ENCODE data around the gene CLCA1.

The CLCA1 gene

DNA sequence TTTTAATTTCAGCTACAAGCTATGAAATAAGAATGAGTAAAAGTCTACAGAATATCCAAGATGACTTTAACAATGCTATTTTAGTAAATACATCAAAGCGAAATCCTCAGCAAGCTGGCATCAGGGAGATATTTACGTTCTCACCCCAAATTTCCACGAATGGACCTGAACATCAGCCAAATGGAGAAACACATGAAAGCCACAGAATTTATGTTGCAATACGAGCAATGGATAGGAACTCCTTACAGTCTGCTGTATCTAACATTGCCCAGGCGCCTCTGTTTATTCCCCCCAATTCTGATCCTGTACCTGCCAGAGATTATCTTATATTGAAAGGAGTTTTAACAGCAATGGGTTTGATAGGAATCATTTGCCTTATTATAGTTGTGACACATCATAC is 13.7 kb upstream of the CLCA1 start:
- Histone ChIP-seq H3K4me3 (ENCODE audit: insufficient read depth, low read depth, low read length, poor library complexity, severe bottlenecking) (no peak overlapping the region), H3K9me3 (ENCODE audit: control insufficient read depth, low read length) (no peaks in the 10 kb centered on the region), H3K36me3 (ENCODE audit: control insufficient read depth, insufficient read depth, low read length) (no peaks in the 10 kb centered on the region), H3K27me3 (replicated peaks; ENCODE audit: control insufficient read depth, insufficient read depth, low read length, poor library complexity, severe bottlenecking) (no peaks in the 10 kb centered on the region), H3K27ac (ENCODE audit: insufficient read depth, low read length, poor library complexity, severe bottlenecking) (no peak overlapping the region), H3K4me1 (ENCODE audit: control insufficient read depth, insufficient read depth, low read length, poor library complexity, severe bottlenecking) (no peaks in the 10 kb centered on the region)
- no peak for DNase-seq

DNA sequence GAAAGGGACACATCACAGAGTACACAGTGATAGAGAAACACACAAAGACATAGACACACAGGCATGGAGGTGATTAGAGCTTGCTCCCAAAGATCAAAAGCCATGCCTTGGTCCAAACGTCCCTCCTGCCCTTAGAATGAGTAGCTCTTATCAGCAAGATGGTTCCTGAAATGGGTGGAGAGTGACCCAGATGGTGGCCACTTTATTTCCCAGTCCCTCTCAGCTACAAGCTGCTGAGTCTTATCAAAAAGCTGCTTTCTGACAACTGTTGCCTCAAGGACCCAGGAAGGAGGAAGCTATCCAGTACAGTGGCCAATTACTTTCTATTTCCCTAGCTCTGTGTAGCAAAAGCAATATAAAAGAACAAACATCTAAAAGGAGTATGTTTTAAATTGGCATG is 7.7 kb upstream of the CLCA1 start:
- no peak for DNase-seq
- no peaks in the 10 kb centered on the region for H3K4me1 ChIP-seq (ENCODE audit: control insufficient read depth, insufficient read depth, low read length, poor library complexity, severe bottlenecking)
- H3K36me3 ChIP-seq (ENCODE audit: control insufficient read depth, insufficient read depth, low read length), result no peaks in the 10 kb centered on the region
- H3K4me3 ChIP-seq (ENCODE audit: insufficient read depth, low read depth, low read length, poor library complexity, severe bottlenecking), result no peak overlapping the region
- no peaks in the 10 kb centered on the region for H3K27me3 ChIP-seq (replicated peaks; ENCODE audit: control insufficient read depth, insufficient read depth, low read length, poor library complexity, severe bottlenecking)
- H3K9me3 ChIP-seq (ENCODE audit: control insufficient read depth, low read length), result no peaks in the 10 kb centered on the region
- no peak overlapping the region for H3K27ac ChIP-seq (ENCODE audit: insufficient read depth, low read length, poor library complexity, severe bottlenecking)

DNA sequence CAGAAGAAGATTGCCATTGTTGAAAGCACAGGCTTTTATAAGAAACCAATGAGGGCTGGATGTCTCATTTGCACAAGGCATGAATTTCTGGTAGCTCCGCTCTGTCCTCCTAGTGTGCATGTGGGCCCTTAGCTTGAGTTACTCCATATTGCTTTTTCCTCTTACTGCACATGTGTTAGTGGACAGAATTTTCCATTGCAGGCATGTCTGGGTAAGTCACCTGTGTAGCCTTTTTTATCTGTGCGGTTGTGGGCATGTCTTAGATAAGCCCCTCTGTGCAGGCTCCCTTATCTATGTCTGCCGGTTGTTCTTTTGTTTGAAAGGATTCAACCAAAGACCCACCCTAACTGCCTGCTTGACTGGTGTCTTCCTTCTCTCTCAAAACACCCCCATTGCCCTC is 7.2 kb upstream of the CLCA1 start:
- H3K9me3 ChIP-seq (ENCODE audit: control insufficient read depth, low read length), result no peaks in the 10 kb centered on the region
- H3K27ac ChIP-seq (ENCODE audit: insufficient read depth, low read length, poor library complexity, severe bottlenecking), result no peak overlapping the region
- H3K36me3 ChIP-seq (ENCODE audit: control insufficient read depth, insufficient read depth, low read length), result no peaks in the 10 kb centered on the region
- H3K27me3 ChIP-seq (replicated peaks; ENCODE audit: control insufficient read depth, insufficient read depth, low read length, poor library complexity, severe bottlenecking), result no peaks in the 10 kb centered on the region
- no peak overlapping the region for H3K4me3 ChIP-seq (ENCODE audit: insufficient read depth, low read depth, low read length, poor library complexity, severe bottlenecking)
- no peak for DNase-seq
- no peaks in the 10 kb centered on the region for H3K4me1 ChIP-seq (ENCODE audit: control insufficient read depth, insufficient read depth, low read length, poor library complexity, severe bottlenecking)

DNA sequence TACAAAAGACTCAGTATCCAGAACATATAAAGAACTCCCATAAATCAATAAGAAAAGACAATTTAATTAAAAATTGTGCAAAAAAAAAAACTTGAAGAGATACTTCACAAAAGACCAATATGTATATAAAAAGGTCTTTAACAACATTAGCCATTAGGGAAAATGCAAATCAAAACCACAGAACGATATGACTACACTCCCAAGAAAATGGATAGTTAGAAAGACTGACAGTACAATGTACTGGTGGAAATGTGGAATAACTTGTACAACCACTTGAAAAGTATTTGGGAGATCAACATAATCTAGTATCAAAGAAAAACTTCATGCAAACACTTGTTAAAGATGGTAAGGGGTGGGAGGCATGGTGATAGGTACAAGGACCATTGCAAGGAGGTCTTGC is 3.9 kb upstream of the CLCA1 start:
- Histone ChIP-seq H3K4me1 (ENCODE audit: control insufficient read depth, insufficient read depth, low read length, poor library complexity, severe bottlenecking) (no peaks in the 10 kb centered on the region), H3K9me3 (ENCODE audit: control insufficient read depth, low read length) (no peaks in the 10 kb centered on the region), H3K27ac (ENCODE audit: insufficient read depth, low read length, poor library complexity, severe bottlenecking) (no peak overlapping the region), H3K36me3 (ENCODE audit: control insufficient read depth, insufficient read depth, low read length) (no peaks in the 10 kb centered on the region), H3K27me3 (replicated peaks; ENCODE audit: control insufficient read depth, insufficient read depth, low read length, poor library complexity, severe bottlenecking) (no peaks in the 10 kb centered on the region), H3K4me3 (ENCODE audit: insufficient read depth, low read depth, low read length, poor library complexity, severe bottlenecking) (no peak overlapping the region)
- no peak for DNase-seq

DNA sequence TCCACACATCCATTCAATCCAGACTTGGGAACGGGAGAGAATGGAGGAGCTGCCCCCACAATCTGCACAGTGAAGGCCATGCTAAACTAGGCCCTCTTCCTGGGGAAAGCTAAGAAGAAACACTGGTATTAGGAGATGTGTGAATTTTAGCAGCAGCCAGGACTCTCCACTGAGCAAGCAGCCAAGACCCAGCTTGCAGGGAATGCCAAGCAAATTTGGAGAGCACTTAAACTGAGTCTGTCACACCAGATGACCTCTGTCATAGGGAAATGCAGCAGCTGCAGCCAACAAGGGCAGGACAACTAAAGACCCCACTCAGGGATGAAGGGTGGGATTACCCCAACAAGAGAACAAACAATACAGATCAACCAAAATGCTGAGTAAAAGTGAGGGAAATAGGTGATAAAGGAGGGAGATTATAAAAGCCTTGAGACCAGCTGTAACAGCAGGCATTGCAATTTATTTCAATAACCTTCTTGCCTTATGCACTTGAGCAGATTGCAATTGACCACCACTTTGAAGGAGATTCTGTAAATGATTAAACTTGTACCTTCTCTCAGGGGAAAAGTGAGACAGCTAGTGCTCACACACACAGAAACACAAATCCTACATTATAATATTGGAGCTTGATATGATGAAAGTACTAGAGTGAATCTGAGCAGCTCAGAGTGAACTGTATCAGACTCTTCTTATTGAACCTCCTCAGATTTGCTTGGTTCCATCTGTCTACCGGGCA is 2.5 kb upstream of the CLCA1 start:
- H3K4me1 ChIP-seq (ENCODE audit: control insufficient read depth, insufficient read depth, low read length, poor library complexity, severe bottlenecking), result no peaks in the 10 kb centered on the region
- no peak for DNase-seq
- H3K27ac ChIP-seq (ENCODE audit: insufficient read depth, low read length, poor library complexity, severe bottlenecking), result no peak overlapping the region
- no peaks in the 10 kb centered on the region for H3K27me3 ChIP-seq (replicated peaks; ENCODE audit: control insufficient read depth, insufficient read depth, low read length, poor library complexity, severe bottlenecking)
- H3K9me3 ChIP-seq (ENCODE audit: control insufficient read depth, low read length), result no peaks in the 10 kb centered on the region
- no peaks in the 10 kb centered on the region for H3K36me3 ChIP-seq (ENCODE audit: control insufficient read depth, insufficient read depth, low read length)
- H3K4me3 ChIP-seq (ENCODE audit: insufficient read depth, low read depth, low read length, poor library complexity, severe bottlenecking), result no peak overlapping the region

DNA sequence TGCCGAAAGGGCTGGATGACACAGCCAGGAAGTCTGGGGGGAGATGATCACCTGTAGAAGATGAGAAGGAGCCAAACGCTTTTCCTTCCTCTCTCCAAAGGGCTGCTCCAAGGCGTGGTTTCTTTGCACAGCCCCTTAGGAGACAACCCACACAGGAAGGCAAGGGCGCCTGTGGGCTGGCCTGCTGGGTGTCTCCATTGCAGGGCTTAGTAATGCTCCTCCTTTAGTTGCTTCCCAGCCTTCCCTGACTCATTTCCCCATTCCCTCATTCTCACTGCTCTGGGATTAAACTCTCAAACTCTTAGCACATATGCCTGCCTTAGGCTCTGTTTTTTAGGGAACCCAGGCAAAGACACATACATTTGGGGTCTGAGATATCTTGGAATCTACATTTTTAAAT is 1.7 kb upstream of the CLCA1 start:
- H3K27me3 ChIP-seq (replicated peaks; ENCODE audit: control insufficient read depth, insufficient read depth, low read length, poor library complexity, severe bottlenecking), result no peaks in the 10 kb centered on the region
- H3K9me3 ChIP-seq (ENCODE audit: control insufficient read depth, low read length), result no peaks in the 10 kb centered on the region
- H3K4me1 ChIP-seq (ENCODE audit: control insufficient read depth, insufficient read depth, low read length, poor library complexity, severe bottlenecking), result no peaks in the 10 kb centered on the region
- no peaks in the 10 kb centered on the region for H3K36me3 ChIP-seq (ENCODE audit: control insufficient read depth, insufficient read depth, low read length)
- DNase-seq, result no peak
- no peak overlapping the region for H3K4me3 ChIP-seq (ENCODE audit: insufficient read depth, low read depth, low read length, poor library complexity, severe bottlenecking)
- H3K27ac ChIP-seq (ENCODE audit: insufficient read depth, low read length, poor library complexity, severe bottlenecking), result no peak overlapping the region

DNA sequence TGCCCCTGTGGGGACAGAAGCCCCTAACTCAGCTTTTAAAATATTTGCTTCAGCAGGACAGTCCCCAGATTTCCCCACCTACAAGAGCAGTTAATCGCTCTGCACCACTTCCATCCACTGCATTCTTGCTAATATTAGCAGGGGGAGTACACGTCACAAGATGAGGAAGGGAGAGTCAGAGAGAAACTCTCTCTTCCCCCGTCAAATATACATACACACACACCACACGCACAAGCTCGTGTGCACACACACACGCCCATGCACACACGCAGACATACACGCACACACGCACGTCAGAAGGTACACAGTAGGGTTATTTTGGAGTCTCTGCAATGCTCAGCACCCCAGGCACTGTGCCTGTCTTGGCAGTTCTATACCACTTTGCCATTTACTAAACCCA is 2.1 kb downstream of the CLCA1 start:
- Histone ChIP-seq H3K4me3 (ENCODE audit: insufficient read depth, low read depth, low read length, poor library complexity, severe bottlenecking) (no peak overlapping the region), H3K27me3 (replicated peaks; ENCODE audit: control insufficient read depth, insufficient read depth, low read length, poor library complexity, severe bottlenecking) (no peaks in the 10 kb centered on the region), H3K27ac (ENCODE audit: insufficient read depth, low read length, poor library complexity, severe bottlenecking) (no peak overlapping the region), H3K9me3 (ENCODE audit: control insufficient read depth, low read length) (no peaks in the 10 kb centered on the region), H3K36me3 (ENCODE audit: control insufficient read depth, insufficient read depth, low read length) (no peaks in the 10 kb centered on the region), H3K4me1 (ENCODE audit: control insufficient read depth, insufficient read depth, low read length, poor library complexity, severe bottlenecking) (no peaks in the 10 kb centered on the region)
- DNase-seq, result no peak

DNA sequence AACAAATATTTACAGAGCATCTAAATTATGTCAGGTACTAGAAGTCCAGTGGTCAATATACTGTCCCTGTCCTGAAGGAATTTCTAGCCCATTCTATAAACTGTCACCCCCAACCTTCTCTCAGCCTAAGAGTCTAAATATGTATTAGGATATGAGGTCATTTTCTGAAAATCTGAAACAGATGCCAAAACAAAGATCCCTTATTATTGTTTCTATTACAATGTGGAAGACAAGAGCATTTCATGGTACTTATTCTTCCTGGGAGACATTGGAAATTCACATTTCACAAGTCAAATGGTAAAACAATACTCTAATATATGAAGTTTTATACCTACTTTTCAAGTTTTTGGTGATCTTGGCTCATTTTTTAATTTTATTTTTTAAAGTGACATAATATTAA is 2.6 kb downstream of the CLCA1 start:
- H3K27ac ChIP-seq (ENCODE audit: insufficient read depth, low read length, poor library complexity, severe bottlenecking), result no peak overlapping the region
- H3K4me1 ChIP-seq (ENCODE audit: control insufficient read depth, insufficient read depth, low read length, poor library complexity, severe bottlenecking), result no peaks in the 10 kb centered on the region
- DNase-seq, result no peak
- no peaks in the 10 kb centered on the region for H3K9me3 ChIP-seq (ENCODE audit: control insufficient read depth, low read length)
- no peak overlapping the region for H3K4me3 ChIP-seq (ENCODE audit: insufficient read depth, low read depth, low read length, poor library complexity, severe bottlenecking)
- H3K36me3 ChIP-seq (ENCODE audit: control insufficient read depth, insufficient read depth, low read length), result no peaks in the 10 kb centered on the region
- H3K27me3 ChIP-seq (replicated peaks; ENCODE audit: control insufficient read depth, insufficient read depth, low read length, poor library complexity, severe bottlenecking), result no peaks in the 10 kb centered on the region

DNA sequence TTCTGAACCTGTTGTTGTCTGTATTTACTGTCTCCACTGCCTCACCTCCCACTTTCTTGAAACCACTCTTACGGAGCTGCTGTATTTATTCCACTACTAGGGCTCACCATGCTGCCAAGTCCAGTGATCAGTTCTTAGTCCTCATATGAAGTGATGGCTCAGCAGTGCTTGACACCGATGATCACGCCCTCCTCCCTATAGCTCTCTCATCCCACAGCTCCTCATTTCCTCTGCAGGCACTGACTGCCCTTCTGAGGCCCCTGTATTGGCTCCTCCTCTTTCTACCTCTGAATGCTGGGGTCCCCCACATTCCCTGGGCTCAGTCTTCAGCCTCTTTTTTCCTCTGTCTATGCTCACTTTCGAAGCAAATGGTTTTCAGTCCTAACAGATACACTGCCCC is 3.4 kb downstream of the CLCA1 start:
- no peak overlapping the region for H3K4me3 ChIP-seq (ENCODE audit: insufficient read depth, low read depth, low read length, poor library complexity, severe bottlenecking)
- no peaks in the 10 kb centered on the region for H3K36me3 ChIP-seq (ENCODE audit: control insufficient read depth, insufficient read depth, low read length)
- H3K27ac ChIP-seq (ENCODE audit: insufficient read depth, low read length, poor library complexity, severe bottlenecking), result no peak overlapping the region
- H3K27me3 ChIP-seq (replicated peaks; ENCODE audit: control insufficient read depth, insufficient read depth, low read length, poor library complexity, severe bottlenecking), result no peaks in the 10 kb centered on the region
- H3K9me3 ChIP-seq (ENCODE audit: control insufficient read depth, low read length), result no peaks in the 10 kb centered on the region
- no peaks in the 10 kb centered on the region for H3K4me1 ChIP-seq (ENCODE audit: control insufficient read depth, insufficient read depth, low read length, poor library complexity, severe bottlenecking)
- no peak for DNase-seq

DNA sequence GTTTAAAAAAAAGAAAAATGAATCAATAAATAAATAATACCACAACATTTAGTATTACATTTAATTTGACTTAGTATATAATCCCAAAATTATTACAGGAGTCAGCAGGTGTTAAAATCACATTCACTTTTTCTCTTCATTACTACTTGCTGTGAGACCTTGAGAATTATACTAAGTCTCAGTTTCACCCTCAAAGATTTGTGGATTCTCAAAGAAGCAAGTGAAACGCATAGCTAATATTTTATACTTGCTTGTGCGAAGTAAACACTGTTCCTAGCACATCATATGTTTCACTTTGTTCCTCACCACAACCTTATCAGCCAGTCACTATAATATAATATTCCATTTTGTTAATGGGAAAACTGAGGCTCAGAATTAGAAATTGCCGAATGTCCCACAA is 4.0 kb downstream of the CLCA1 start:
- no peak overlapping the region for H3K27ac ChIP-seq (ENCODE audit: insufficient read depth, low read length, poor library complexity, severe bottlenecking)
- no peaks in the 10 kb centered on the region for H3K27me3 ChIP-seq (replicated peaks; ENCODE audit: control insufficient read depth, insufficient read depth, low read length, poor library complexity, severe bottlenecking)
- no peaks in the 10 kb centered on the region for H3K36me3 ChIP-seq (ENCODE audit: control insufficient read depth, insufficient read depth, low read length)
- H3K4me3 ChIP-seq (ENCODE audit: insufficient read depth, low read depth, low read length, poor library complexity, severe bottlenecking), result no peak overlapping the region
- no peaks in the 10 kb centered on the region for H3K4me1 ChIP-seq (ENCODE audit: control insufficient read depth, insufficient read depth, low read length, poor library complexity, severe bottlenecking)
- H3K9me3 ChIP-seq (ENCODE audit: control insufficient read depth, low read length), result no peaks in the 10 kb centered on the region
- no peak for DNase-seq
